Smooth muscle cell (in vitro differentiated cells): ENCODE data around the gene PAPPA. TPM values are rescaled to one million over a fixed set of nuclear protein-coding genes. Genes with fewer than 3 reads are reported as not detected.

Experiments used
- DNase-seq: peaks from one replicate; lab custom pipeline; 2025; ENCODE audit not compliant: unreplicated experiment; lab: John Stamatoyannopoulos, UW
- H2AFZ ChIP-seq: fragments of 200-600 bp; sonication (generic); 2 replicates; pipeline ENCODE4 v1.6.0; 2016; ENCODE audit warnings: antibody characterized with exemption, low read depth, mild to moderate bottlenecking
- H3F3A ChIP-seq: fragments of 200-600 bp; sonication (generic); 2 replicates; pipeline ENCODE4 v1.6.0; 2017; ENCODE audit warnings: antibody characterized with exemption, low read depth
- H3K27ac ChIP-seq: fragments of 200-600 bp; sonication (generic); 2 replicates; pipeline ENCODE4 v1.5.1; 2016; ENCODE audit warnings: low read depth, mild to moderate bottlenecking
- H3K27me3 ChIP-seq: fragments of 200-600 bp; sonication (generic); 2 replicates; pipeline ENCODE4 v1.6.1; 2016; ENCODE audit warnings: low read depth, mild to moderate bottlenecking
- H3K36me3 ChIP-seq: fragments of 200-600 bp; sonication (generic); 2 replicates; pipeline ENCODE4 v1.5.1; 2016; ENCODE audit warnings: low read depth
- H3K4me1 ChIP-seq: fragments of 200-600 bp; sonication (generic); 2 replicates; pipeline ENCODE4 v1.5.1; 2016; ENCODE audit warnings: low read depth
- H3K4me2 ChIP-seq: fragments of 200-600 bp; sonication (generic); 2 replicates; pipeline ENCODE4 v1.6.0; 2016; ENCODE audit warnings: mild to moderate bottlenecking
- H3K4me3 ChIP-seq: fragments of 200-600 bp; sonication (generic); 2 replicates; pipeline ENCODE4 v1.5.1; 2016; ENCODE audit warnings: mild to moderate bottlenecking
- H3K79me2 ChIP-seq: fragments of 200-600 bp; sonication (generic); 2 replicates; pipeline ENCODE4 v1.6.0; 2016; ENCODE audit warnings: low read depth, mild to moderate bottlenecking
- H3K9ac ChIP-seq: fragments of 200-600 bp; sonication (generic); 2 replicates; pipeline ENCODE4 v1.6.0; 2016; ENCODE audit warnings: low read depth
- H3K9me3 ChIP-seq: fragments of 200-600 bp; sonication (generic); replicated peaks from 2 replicates; pipeline ENCODE4 v1.5.1; 2016; ENCODE audit warnings: low read depth
- H4K20me1 ChIP-seq: fragments of 200-600 bp; sonication (generic); 2 replicates; pipeline ENCODE4 v1.6.0; 2016; ENCODE audit warnings: low read depth
- CTCF ChIP-seq: fragments of 200-600 bp; sonication (generic); IDR thresholded peaks from 2 replicates; pipeline ENCODE4 v1.5.1; 2017; ENCODE audit warnings: borderline replicate concordance, mild to moderate bottlenecking, antibody characterized with exemption; ENCODE audit not compliant: insufficient read depth, poor library complexity, severe bottlenecking
- WGBS: methylation state at CpG from one replicate; pipeline ENCODE4 v1.1.7; 2016; ENCODE audit warnings: low lambda C conversion rate; 5-methylcytosine and 5-hydroxymethylcytosine counted together
- polyA plus RNA-seq: library from polyadenylated mRNA; unstranded; fragments of >200 nt; fragmentation: Nextera tagmentation; extraction: Ambion mirVana; gene quantifications from 2 replicates; pipeline ENCODE4 v1.2.1, GENCODE V29; 2016
- total RNA-seq: library from RNA; depleted of rRNA; stranded (reverse); fragments of >200 nt; gene quantifications from 2 replicates; pipeline ENCODE4 v1.2.3, GENCODE V29; 2014

Gene PAPPA
- total and polyA plus RNA-seq, 2 experiments from 2014 or later: 27.7 to 114 TPM

- 9% methylated on average over 11 of the region's 11 CpGs for WGBS
- no peak for DNase-seq
- no peak for TF ChIP-seq CTCF
These were observed 284.1 kb downstream of the PAPPA start for GRCh38 chr9:116437411-116438370.

DNA sequence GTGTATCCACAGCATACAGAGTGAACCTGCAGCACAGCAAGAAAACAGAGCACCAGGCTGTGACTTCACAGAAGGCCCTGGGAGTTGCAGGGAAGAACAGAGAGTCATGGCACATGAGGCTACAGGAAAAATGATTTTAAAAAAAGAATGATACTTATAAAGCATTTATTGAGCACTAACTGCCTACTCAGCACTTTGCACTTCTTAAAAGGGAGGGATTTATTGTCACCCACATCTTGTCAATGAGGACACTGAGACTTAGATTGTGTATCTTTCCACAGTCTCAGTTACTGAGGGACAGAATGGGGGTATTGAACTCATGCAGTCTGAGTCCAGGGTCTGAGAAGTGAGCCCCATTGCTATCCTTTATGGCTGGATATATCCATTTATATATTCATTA lies 288.9 kb downstream of the PAPPA start:
- Histone ChIP-seq H3K4me1 (no peaks in the 10 kb centered on the region), H3F3A (peaks cover 13% of the 10 kb centered on the region), H3K36me3 (no peaks in the 10 kb centered on the region), H3K27ac (no peak overlapping the region), H3K9ac (no peak overlapping the region), H3K9me3 (no peaks in the 10 kb centered on the region), H2AFZ (no peak overlapping the region), H4K20me1 (no peaks in the 10 kb centered on the region), H3K79me2 (no peaks in the 10 kb centered on the region), H3K4me2 (no peak overlapping the region), H3K4me3 (no peak overlapping the region), H3K27me3 (no peaks in the 10 kb centered on the region)
- DNase-seq: no peak
- TF ChIP-seq CTCF: no peak

More at GRCh38 chr9:116437411-116438370, 284.1 kb downstream of the PAPPA start:
- Histone ChIP-seq H3F3A (peaks cover 19% of the 10 kb centered on the region), H3K9ac (no peak overlapping the region), H3K4me3 (no peak overlapping the region), H3K27me3 (no peaks in the 10 kb centered on the region), H3K27ac (peak overlapping the region; percentile 62), H4K20me1 (no peaks in the 10 kb centered on the region), H3K9me3 (no peaks in the 10 kb centered on the region), H3K79me2 (no peaks in the 10 kb centered on the region), H3K4me2 (peak overlapping the region; percentile 12), H3K4me1 (no peaks in the 10 kb centered on the region), H2AFZ (no peak overlapping the region), H3K36me3 (no peaks in the 10 kb centered on the region)

GRCh38 chr9:116447934-116448333 lies 294.3 kb downstream of the PAPPA start:
- Histone ChIP-seq H3K4me1 (peaks cover 5% of the 10 kb centered on the region), H3K4me2 (no peak overlapping the region), H3K9me3 (no peaks in the 10 kb centered on the region), H3K27me3 (no peaks in the 10 kb centered on the region), H3K9ac (no peak overlapping the region), H2AFZ (no peak overlapping the region), H3K79me2 (no peaks in the 10 kb centered on the region), H3K36me3 (no peaks in the 10 kb centered on the region), H3F3A (peaks cover 9% of the 10 kb centered on the region), H4K20me1 (no peaks in the 10 kb centered on the region), H3K27ac (no peak overlapping the region), H3K4me3 (no peak overlapping the region)
- DNase-seq: no peak
- 19% methylated on average over 6 of the region's 6 CpGs for WGBS
- no peak for TF ChIP-seq CTCF
